ENCODE measurements around the gene CPNE2.
"Not testable (repeated sequence)": the region's sequence is repeated elsewhere in the genome, so short reads cannot be mapped to it uniquely, and the experiment has no call there.

The CPNE2 gene

GRCh38 chr16:57060323-57061083, 31.9 kb upstream of the CPNE2 start:
- no peak for TF ChIP-seq CTCF (conservative IDR thresholded peaks at IDR 0.05; ENCODE audit: low read depth, low read length)
- H3K4me3 ChIP-seq (ENCODE audit: low read depth, low read length) = no peak overlapping the region
- DNase-seq (ENCODE audit: low read depth) = peak; percentile 7

- peak; percentile 38 for DNase-seq (ENCODE audit: low read depth)
- no peak overlapping the region for H3K4me3 ChIP-seq (ENCODE audit: low read depth, low read length)
- no peak for TF ChIP-seq CTCF (conservative IDR thresholded peaks at IDR 0.05; ENCODE audit: low read depth, low read length)
Observed at GRCh38 chr16:57061084-57061905, 31.1 kb upstream of the CPNE2 start.

GRCh38 chr16:57062329-57062728, 30.1 kb upstream of the CPNE2 start:
- DNase-seq (ENCODE audit: low read depth) = no peak
- TF ChIP-seq CTCF (conservative IDR thresholded peaks at IDR 0.05; ENCODE audit: low read depth, low read length) = no peak
- H3K4me3 ChIP-seq (ENCODE audit: low read depth, low read length) = no peak overlapping the region

GRCh38 chr16:57063189-57063588, 29.2 kb upstream of the CPNE2 start:
- not testable (repeated sequence) for H3K4me3 ChIP-seq (ENCODE audit: low read depth, low read length); DNase-seq (ENCODE audit: low read depth)

- H3K4me3 ChIP-seq (ENCODE audit: low read depth, low read length) = no peak overlapping the region
- DNase-seq (ENCODE audit: low read depth) = no peak
- no peak for TF ChIP-seq CTCF (conservative IDR thresholded peaks at IDR 0.05; ENCODE audit: low read depth, low read length)
Observed at GRCh38 chr16:57064995-57065394, 27.4 kb upstream of the CPNE2 start.

GRCh38 chr16:57066625-57067024, 25.8 kb upstream of the CPNE2 start:
- DNase-seq (ENCODE audit: low read depth) = no peak
- no peak for TF ChIP-seq CTCF (conservative IDR thresholded peaks at IDR 0.05; ENCODE audit: low read depth, low read length)
- no peak overlapping the region for H3K4me3 ChIP-seq (ENCODE audit: low read depth, low read length)

GRCh38 chr16:57067347-57067746, 25.0 kb upstream of the CPNE2 start:
- no peak for TF ChIP-seq CTCF (conservative IDR thresholded peaks at IDR 0.05; ENCODE audit: low read depth, low read length)
- no peak for DNase-seq (ENCODE audit: low read depth)
- no peak overlapping the region for H3K4me3 ChIP-seq (ENCODE audit: low read depth, low read length)
